PC-9 (cell line): ENCODE data around the gene HACD2. TPM values are rescaled to one million over a fixed set of nuclear protein-coding genes. Genes with fewer than 3 reads are reported as not detected.

ENCODE experiments used
- BruUV-seq: library from RNA; stranded (reverse); fragments of 400-500 nt; replicated peaks from 2 replicates; lab custom pipeline; 2021; lab: Mats Ljungman, UMichigan
- CTCF ChIA-PET: fragments of 300-600 bp; sonication (Branson Sonifier 250); formaldehyde crosslinking; loops from one replicate; lab custom pipeline; 2022; ENCODE audit warnings: antibody characterized with exemption; lab: Charles Lee
- POLR2A ChIA-PET: fragments of 300-600 bp; sonication (Branson Sonifier 250); formaldehyde crosslinking; loops from one replicate; lab custom pipeline; 2022; ENCODE audit warnings: antibody characterized with exemption; ENCODE audit not compliant: unreplicated experiment; lab: Charles Lee
- DNase-seq, 2 experiments: peaks; one replicate each; pipeline versions ENCODE4 v3.0.0 to v3.0.0-alpha.2; 2015 to 2022; ENCODE audit warnings: mixed read lengths in 1 of 2
- H2AFZ ChIP-seq: fragments of 200-600 bp; sonication (generic); 2 replicates; pipeline ENCODE4 v1.8.1; 2017; ENCODE audit warnings: antibody characterized with exemption
- H3F3A ChIP-seq: fragments of 200-600 bp; sonication (generic); 2 replicates; pipeline ENCODE4 v1.8.1; 2017; ENCODE audit warnings: antibody characterized with exemption, mild to moderate bottlenecking, low read depth; ENCODE audit not compliant: insufficient read depth
- H3K27ac ChIP-seq: fragments of 200-600 bp; sonication (generic); 2 replicates; pipeline ENCODE4 v1.6.1; 2016; ENCODE audit warnings: mixed run types
- H3K27me3 ChIP-seq: fragments of 200-600 bp; sonication (generic); 2 replicates; pipeline ENCODE4 v1.6.1; 2016; ENCODE audit warnings: low read depth, mixed run types; ENCODE audit not compliant: insufficient read depth
- H3K36me3 ChIP-seq: fragments of 200-600 bp; sonication (generic); 2 replicates; pipeline ENCODE4 v1.6.1; 2016; ENCODE audit warnings: low read depth, mixed run types
- H3K4me1 ChIP-seq: fragments of 200-600 bp; sonication (generic); replicated peaks from 2 replicates; pipeline ENCODE4 v1.6.1; 2016; ENCODE audit warnings: mixed run types; ENCODE audit not compliant: insufficient read depth
- H3K4me2 ChIP-seq: fragments of 200-600 bp; sonication (generic); 2 replicates; pipeline ENCODE4 v1.6.1; 2017; ENCODE audit warnings: mixed run types
- H3K4me3 ChIP-seq: fragments of 200-600 bp; sonication (generic); 2 replicates; pipeline ENCODE4 v1.6.1; 2016; ENCODE audit warnings: mixed run types
- H3K79me2 ChIP-seq: fragments of 200-600 bp; sonication (generic); 2 replicates; pipeline ENCODE4 v1.6.1; 2017; ENCODE audit warnings: low read depth, mixed run types
- H3K9me2 ChIP-seq: fragments of 200-600 bp; sonication (generic); 2 replicates; pipeline ENCODE4 v1.8.1; 2017; ENCODE audit warnings: mild to moderate bottlenecking; ENCODE audit not compliant: insufficient read depth
- H3K9me3 ChIP-seq: fragments of 200-600 bp; sonication (generic); 2 replicates; pipeline ENCODE4 v1.8.1; 2016; ENCODE audit warnings: low read depth; ENCODE audit not compliant: insufficient read depth
- H4K20me1 ChIP-seq: fragments of 200-600 bp; sonication (generic); 2 replicates; pipeline ENCODE4 v1.8.1; 2017; ENCODE audit not compliant: insufficient read depth
- EZH2 ChIP-seq: fragments of 200-600 bp; sonication (generic); IDR thresholded peaks from 2 replicates; pipeline ENCODE4 v1.8.0; 2017; ENCODE audit warnings: antibody characterized with exemption, low read depth
- intact Hi-C: fragments of 100-400 bp; cut with micrococcal nuclease; formaldehyde crosslinking; loops from one replicate; pipeline ENCODE4 v1.10.0; 2022; ENCODE audit not compliant: unreplicated experiment
- total RNA-seq: library from RNA; stranded (reverse); gene quantifications from 2 replicates; pipeline ENCODE4 v1.2.3, GENCODE V29; 2021
- TF ChIP-seq, protein P1 (sequence below): fragments of 200-600 bp; sonication (generic); conservative IDR thresholded peaks from 2 replicates; pipeline ENCODE4 v1.6.1; 2017; ENCODE audit warnings: mixed run types, antibody characterized with exemption, mild to moderate bottlenecking, moderate library complexity

HACD2 gene
- total RNA-seq, 1 experiment from 2014 or later, result 53.3 TPM

DNA sequence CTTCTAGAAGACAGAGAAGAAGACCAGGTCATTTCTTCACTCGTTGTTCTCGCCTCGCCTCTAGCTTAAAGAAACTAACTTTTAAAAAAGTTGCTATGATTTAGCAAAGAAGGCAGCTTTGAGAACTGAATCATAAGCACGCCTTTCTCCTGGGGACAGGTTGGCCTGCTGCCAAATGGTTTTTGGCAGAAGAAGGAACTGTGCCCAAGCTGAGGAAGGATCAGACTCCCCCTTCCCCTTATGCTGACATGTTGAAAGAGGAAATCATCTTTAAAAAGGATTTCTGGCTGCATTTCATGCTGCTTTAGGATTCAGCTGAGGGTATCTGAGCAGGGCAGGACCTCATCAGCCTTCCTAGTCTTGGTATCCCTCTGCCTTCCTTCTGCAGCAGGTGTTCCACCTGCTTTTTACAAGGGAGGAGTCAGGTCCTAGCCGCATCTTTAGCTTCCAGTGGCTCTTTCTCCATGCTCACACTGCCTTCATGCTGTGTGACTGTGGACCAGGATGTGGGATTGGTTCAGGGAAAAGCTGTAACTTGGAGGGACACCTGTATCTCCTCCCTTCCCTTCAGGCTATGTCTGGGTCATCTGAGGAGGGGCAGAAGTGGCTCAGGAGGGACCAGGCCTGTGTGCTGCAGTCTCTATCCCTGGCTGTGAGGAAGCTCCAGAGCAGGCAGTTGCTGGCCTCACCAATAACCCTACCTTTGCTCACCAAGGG lies 34.1 kb upstream of the HACD2 start:
- Histone ChIP-seq H3K4me2 (peak overlapping the region; percentile 64), H3K9me2 (0 out of 2 replicates have a peak, but pooled peaks cover 3% of the 10 kb centered on the region), H4K20me1 (no peaks in the 10 kb centered on the region), H3K27ac (peak overlapping the region; percentile 89), H3K27me3 (no peaks in the 10 kb centered on the region), H3K4me3 (no peak overlapping the region), H3F3A (peaks cover 28% of the 10 kb centered on the region; the same call in 1 of the 2 replicates), H2AFZ (no peak overlapping the region), H3K4me1 (peaks cover 53% of the 10 kb centered on the region), H3K79me2 (no peaks in the 10 kb centered on the region), H3K36me3 (no peaks in the 10 kb centered on the region), H3K9me3 (no peaks in the 10 kb centered on the region)
- intact Hi-C loops, result no loop called here
- ChIA-PET CTCF (interaction anchor here (0.6 kb wide), 1 partner anchor 14 kb away, joined by 3 read pairs; no protein-coding TSS in a partner anchor), POLR2A (no interaction called here)
- TF ChIP-seq EZH2, result no peak
- TF ChIP-seq, protein P1, sequence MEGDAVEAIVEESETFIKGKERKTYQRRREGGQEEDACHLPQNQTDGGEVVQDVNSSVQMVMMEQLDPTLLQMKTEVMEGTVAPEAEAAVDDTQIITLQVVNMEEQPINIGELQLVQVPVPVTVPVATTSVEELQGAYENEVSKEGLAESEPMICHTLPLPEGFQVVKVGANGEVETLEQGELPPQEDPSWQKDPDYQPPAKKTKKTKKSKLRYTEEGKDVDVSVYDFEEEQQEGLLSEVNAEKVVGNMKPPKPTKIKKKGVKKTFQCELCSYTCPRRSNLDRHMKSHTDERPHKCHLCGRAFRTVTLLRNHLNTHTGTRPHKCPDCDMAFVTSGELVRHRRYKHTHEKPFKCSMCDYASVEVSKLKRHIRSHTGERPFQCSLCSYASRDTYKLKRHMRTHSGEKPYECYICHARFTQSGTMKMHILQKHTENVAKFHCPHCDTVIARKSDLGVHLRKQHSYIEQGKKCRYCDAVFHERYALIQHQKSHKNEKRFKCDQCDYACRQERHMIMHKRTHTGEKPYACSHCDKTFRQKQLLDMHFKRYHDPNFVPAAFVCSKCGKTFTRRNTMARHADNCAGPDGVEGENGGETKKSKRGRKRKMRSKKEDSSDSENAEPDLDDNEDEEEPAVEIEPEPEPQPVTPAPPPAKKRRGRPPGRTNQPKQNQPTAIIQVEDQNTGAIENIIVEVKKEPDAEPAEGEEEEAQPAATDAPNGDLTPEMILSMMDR, result no peak
- DNase-seq, result peak; percentile 58 to 66
- BruUV-seq, result no TSS peak

DNA sequence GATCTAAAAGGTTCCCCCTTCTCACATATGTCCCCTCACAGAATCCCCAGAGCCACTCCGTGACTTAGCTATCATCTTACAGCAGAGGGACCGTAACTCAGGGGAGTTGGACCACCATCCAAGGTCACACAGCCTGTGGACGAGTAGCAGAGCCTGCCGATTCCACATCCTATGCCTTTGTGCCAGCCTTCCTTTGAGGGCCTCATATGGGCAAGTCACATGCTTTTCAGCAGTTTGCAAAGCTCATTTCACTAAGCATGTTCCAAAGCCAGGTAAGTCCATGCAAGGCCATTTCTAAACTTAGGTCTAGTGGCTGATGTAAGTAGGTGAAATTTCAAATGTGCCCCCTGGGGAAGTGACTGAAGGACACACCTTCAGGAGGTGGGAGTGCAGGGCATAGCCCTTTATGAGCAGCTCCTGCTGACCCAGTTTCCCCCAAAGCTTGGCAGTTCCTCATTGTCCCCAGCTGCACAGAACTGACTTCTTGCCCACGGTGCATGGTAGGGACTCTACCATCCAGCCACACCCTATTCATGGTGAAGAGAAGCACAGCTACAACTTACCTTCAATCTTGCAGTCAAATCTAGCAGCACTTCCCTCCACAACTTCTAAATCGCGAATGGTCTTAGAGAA lies 33.3 kb upstream of the HACD2 start:
- BruUV-seq, result no TSS peak
- H4K20me1 ChIP-seq, result no peaks in the 10 kb centered on the region
- intact Hi-C loops, result no loop called here
- no peak overlapping the region for H3K4me3 ChIP-seq
- DNase-seq, result peak in 1 of 2 experiments; percentile 48
- peak overlapping the region; percentile 64 for H3K4me2 ChIP-seq
- no peaks in the 10 kb centered on the region for H3K36me3 ChIP-seq
- TF ChIP-seq EZH2, result no peak
- TF ChIP-seq, protein P1, result no peak
- POLR2A ChIA-PET, result no interaction called here
- H3K27ac ChIP-seq, result peak overlapping the region; percentile 89
- H3K9me2 ChIP-seq, result 0 out of 2 replicates have a peak, but pooled peaks cover 3% of the 10 kb centered on the region
- H3K27me3 ChIP-seq, result no peaks in the 10 kb centered on the region
- no peaks in the 10 kb centered on the region for H3K9me3 ChIP-seq
- no peak overlapping the region for H2AFZ ChIP-seq
- CTCF ChIA-PET, result interaction anchor here (0.6 kb wide), 2 partner anchors 34 to 47 kb away, joined by 3 to 5 read pairs; no protein-coding TSS in a partner anchor
- H3F3A ChIP-seq, result peaks cover 22% of the 10 kb centered on the region; the same call in 1 of the 2 replicates
- no peaks in the 10 kb centered on the region for H3K79me2 ChIP-seq
- peaks cover 46% of the 10 kb centered on the region for H3K4me1 ChIP-seq

DNA sequence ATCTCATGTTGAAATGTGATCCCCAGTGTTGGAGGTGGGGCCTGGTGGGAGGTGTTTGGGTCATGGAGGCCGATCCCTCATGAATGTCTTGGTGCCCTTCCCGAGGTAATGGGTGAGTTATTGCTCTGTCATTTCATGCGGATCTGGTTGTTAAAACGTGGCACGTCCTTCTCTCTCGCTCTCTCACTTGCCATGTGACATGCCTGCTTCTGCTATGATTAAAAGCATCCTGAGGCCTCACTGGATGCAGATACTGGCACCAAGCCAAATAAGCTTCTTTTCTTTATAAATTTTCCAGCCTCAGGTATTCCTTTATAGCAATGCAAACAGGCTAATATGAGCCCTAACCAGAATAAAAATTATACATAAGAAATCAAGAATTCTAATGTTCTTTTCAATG lies 31.7 kb upstream of the HACD2 start:
- Histone ChIP-seq H3K4me3 (no peak overlapping the region), H3F3A (peaks cover 22% of the 10 kb centered on the region; the same call in 1 of the 2 replicates), H3K79me2 (no peaks in the 10 kb centered on the region), H3K4me2 (no peak overlapping the region), H2AFZ (no peak overlapping the region), H3K27me3 (no peaks in the 10 kb centered on the region), H3K9me2 (0 out of 2 replicates have a peak, but pooled peaks cover 3% of the 10 kb centered on the region), H3K36me3 (no peaks in the 10 kb centered on the region), H3K9me3 (no peaks in the 10 kb centered on the region), H4K20me1 (no peaks in the 10 kb centered on the region), H3K4me1 (peaks cover 30% of the 10 kb centered on the region), H3K27ac (no peak overlapping the region)
- TF ChIP-seq, protein P1, result no peak
- TF ChIP-seq EZH2, result no peak
- CTCF ChIA-PET, result no interaction called here
- BruUV-seq, result no TSS peak
- POLR2A ChIA-PET, result no interaction called here
- no peak for DNase-seq
- intact Hi-C loops, result no loop called here
